H1 (cell line): ENCODE results near the gene SMDT1. TPM values are rescaled to one million over a fixed set of nuclear protein-coding genes. Genes with fewer than 3 reads are reported as not detected.

Experiments used
- CTCF ChIA-PET: fragments of 300-600 bp; sonication (Branson Sonifier 250); formaldehyde crosslinking; loops from one replicate; lab custom pipeline; 2021; ENCODE audit not compliant: partially characterized antibody; lab: Charles Lee
- POLR2A ChIA-PET: fragments of 300-600 bp; sonication (Branson Sonifier 250); formaldehyde crosslinking; loops from one replicate; lab custom pipeline; 2021; ENCODE audit warnings: inconsistent platforms; ENCODE audit not compliant: partially characterized antibody; lab: Charles Lee
- DNase-seq, 2 experiments: peaks; one replicate each; pipeline versions ENCODE4 v3.0.0 to v3.0.0-alpha.2; 2010 to 2022; ENCODE audit warnings: low spot score in 2 of 2, low read depth in 1 of 2, mixed read lengths in 1 of 2
- FAIRE-seq: peaks from 2 replicates; lab custom pipeline; 2011; peaks lifted over from hg19 to GRCh38; lab: Jason Lieb, UNC
- H2AFZ ChIP-seq: 2 replicates; pipeline ENCODE4 v1.8.1; 2012; ENCODE audit warnings: low read length, inconsistent platforms
- H2AK5ac ChIP-seq: 2 replicates; pipeline ENCODE4 v1.6.1; 2013; ENCODE audit warnings: low read depth, low read length
- H2BK120ac ChIP-seq: replicated peaks from 2 replicates; pipeline ENCODE3; 2013; ENCODE audit warnings: low read depth, low read length, inconsistent platforms
- H2BK12ac ChIP-seq: 2 replicates; pipeline ENCODE4 v1.6.1; 2013; ENCODE audit warnings: low read depth, low read length
- H2BK15ac ChIP-seq: 2 replicates; pipeline ENCODE4 v1.6.1; 2013; ENCODE audit warnings: low read length
- H2BK20ac ChIP-seq: 2 replicates; pipeline ENCODE4 v1.6.1; 2013; ENCODE audit warnings: low read length
- H2BK5ac ChIP-seq: 2 replicates; pipeline ENCODE4 v1.6.1; 2013; ENCODE audit warnings: low read depth, low read length
- H3K14ac ChIP-seq: 2 replicates; pipeline ENCODE4 v1.6.1; 2013; ENCODE audit warnings: inconsistent platforms; ENCODE audit not compliant: insufficient read length
- H3K18ac ChIP-seq: 2 replicates; pipeline ENCODE4 v1.6.1; 2013; ENCODE audit warnings: low read length; ENCODE audit errors: extremely low read depth
- H3K23ac ChIP-seq: 2 replicates; pipeline ENCODE4 v1.6.1; 2013; ENCODE audit warnings: inconsistent platforms; ENCODE audit not compliant: insufficient read length
- H3K23me2 ChIP-seq: 2 replicates; pipeline ENCODE4 v1.6.1; 2013; ENCODE audit warnings: low read depth, low read length
- H3K27ac ChIP-seq: 2 replicates; pipeline ENCODE4 v1.6.1; 2011; ENCODE audit warnings: low read depth, low read length, inconsistent platforms
- H3K27me3 ChIP-seq, 4 experiments: replicated peaks in 1 of 4; 1 replicate in 1 of 4; 2 replicates in 3 of 4; pipeline versions ENCODE4 v1.6.1 to v1.8.1; 2011 to 2013; ENCODE audit warnings: low read length in 3 of 4, mild to moderate bottlenecking in 3 of 4, inconsistent platforms in 2 of 4, mixed read lengths in 2 of 4, moderate library complexity in 1 of 4; ENCODE audit not compliant: control insufficient read depth in 3 of 4, insufficient read depth in 3 of 4; ENCODE audit errors: extremely low read depth in 1 of 4
- H3K36me3 ChIP-seq, 4 experiments: 2 replicates each; pipeline versions ENCODE4 v1.6.1 to v1.8.1; 2011 to 2013; ENCODE audit warnings: mild to moderate bottlenecking in 4 of 4, low read length in 3 of 4, moderate library complexity in 2 of 4, control low read depth in 1 of 4, inconsistent platforms in 1 of 4; ENCODE audit not compliant: insufficient read depth in 4 of 4, control insufficient read depth in 2 of 4
- H3K4ac ChIP-seq: replicated peaks from 2 replicates; pipeline ENCODE3; 2013; ENCODE audit warnings: low read length, low read depth, mixed read lengths, inconsistent platforms; ENCODE audit not compliant: insufficient read length
- H3K4me1 ChIP-seq, 4 experiments: replicated peaks in 1 of 4; 1 replicate in 1 of 4; 2 replicates in 3 of 4; pipeline versions ENCODE4 v1.6.1 to v1.8.1; 2011 to 2013; ENCODE audit warnings: low read length in 3 of 4, inconsistent platforms in 2 of 4, mixed read lengths in 1 of 4; ENCODE audit not compliant: insufficient read depth in 4 of 4, control insufficient read depth in 3 of 4
- H3K4me2 ChIP-seq, 2 experiments: 2 replicates each; pipeline versions ENCODE4 v1.6.1 to v1.8.1; 2011 to 2013; ENCODE audit warnings: low read depth in 2 of 2, low read length in 2 of 2, control low read depth in 1 of 2, inconsistent platforms in 1 of 2, mild to moderate bottlenecking in 1 of 2; ENCODE audit not compliant: insufficient read depth in 1 of 2
- H3K4me3 ChIP-seq, 4 experiments: fragments of 200-600, 300-600 bp in 1 of 4; sonication (generic), shearing (Covaris generic), sonication (Bioruptor Twin) in 1 of 4; 2 replicates each; pipeline versions ENCODE4 v1.5.1 to v1.8.1; 2011 to 2016; ENCODE audit warnings: low read length in 4 of 4, low read depth in 3 of 4, control low read depth in 2 of 4, inconsistent platforms in 2 of 4, mild to moderate bottlenecking in 2 of 4, mixed read lengths in 1 of 4, moderate library complexity in 1 of 4; ENCODE audit not compliant: insufficient read depth in 2 of 4; ENCODE audit errors: extremely low read depth in 1 of 4
- H3K56ac ChIP-seq: replicated peaks from 2 replicates; pipeline ENCODE3; 2013; ENCODE audit warnings: low read depth, mild to moderate bottlenecking, mixed read lengths, low read length, inconsistent platforms; ENCODE audit not compliant: insufficient read length
- H3K79me1 ChIP-seq: 2 replicates; pipeline ENCODE4 v1.6.1; 2013; ENCODE audit warnings: low read depth, low read length, control low read depth
- H3K79me2 ChIP-seq, 2 experiments: 2 replicates each; pipeline versions ENCODE4 v1.6.1 to v1.8.1; 2012 to 2013; ENCODE audit warnings: low read length in 2 of 2, mild to moderate bottlenecking in 2 of 2, inconsistent platforms in 1 of 2; ENCODE audit not compliant: insufficient read depth in 2 of 2, control insufficient read depth in 1 of 2
- H3K9ac ChIP-seq, 4 experiments: replicated peaks in 1 of 4; 1 replicate in 1 of 4; 2 replicates in 3 of 4; pipeline versions ENCODE4 v1.6.1 to v1.8.1; 2011 to 2013; ENCODE audit warnings: low read depth in 3 of 4, low read length in 3 of 4, control low read depth in 2 of 4, mild to moderate bottlenecking in 2 of 4, moderate library complexity in 2 of 4, inconsistent platforms in 1 of 4; ENCODE audit errors: extremely low read depth in 1 of 4
- H3K9me3 ChIP-seq, 2 experiments: 2 replicates each; pipeline versions ENCODE4 v1.6.1 to v1.8.1; 2012 to 2013; ENCODE audit warnings: mild to moderate bottlenecking in 2 of 2, moderate library complexity in 2 of 2, control low read depth in 1 of 2, inconsistent platforms in 1 of 2, low read depth in 1 of 2, low read length in 1 of 2, mixed read lengths in 1 of 2; ENCODE audit not compliant: insufficient read depth in 2 of 2
- H4K20me1 ChIP-seq, 2 experiments: replicated peaks in 1 of 2; 2 replicates each; pipeline versions ENCODE3 to v1.8.1; 2011 to 2013; ENCODE audit warnings: inconsistent platforms in 2 of 2, low read length in 2 of 2, mild to moderate bottlenecking in 1 of 2; ENCODE audit not compliant: insufficient read depth in 2 of 2, control insufficient read depth in 1 of 2
- H4K5ac ChIP-seq: 2 replicates; pipeline ENCODE4 v1.6.1; 2013; ENCODE audit warnings: low read length, low read depth, mixed read lengths, inconsistent platforms; ENCODE audit not compliant: insufficient read length
- H4K8ac ChIP-seq: 2 replicates; pipeline ENCODE4 v1.8.0; 2013; ENCODE audit warnings: mild to moderate bottlenecking, moderate library complexity, low read length, inconsistent platforms; ENCODE audit not compliant: insufficient read depth; ENCODE audit errors: extremely low read depth
- H4K91ac ChIP-seq: replicated peaks from 2 replicates; pipeline ENCODE3; 2013; ENCODE audit warnings: low read length, mixed read lengths, inconsistent platforms; ENCODE audit not compliant: insufficient read length
- BCL11A ChIP-seq, 2 experiments: IDR thresholded peaks; one replicate each; pipeline ENCODE4 v1.6.1; 2011; ENCODE audit warnings: low read depth in 2 of 2, low read length in 2 of 2, mild to moderate bottlenecking in 2 of 2
- KDM1A ChIP-seq: fragments of 200-600, 300-600 bp; sonication (generic); IDR thresholded peaks from 2 replicates; pipeline ENCODE4 v1.7.1; 2016; ENCODE audit warnings: mild to moderate bottlenecking, low read length, borderline replicate concordance
- TAF1 ChIP-seq: IDR thresholded peaks from 2 replicates; pipeline ENCODE4 v1.6.1; 2011; ENCODE audit warnings: mild to moderate bottlenecking, low read depth, low read length
- WGBS, 2 experiments: shearing (Covaris generic) in 1 of 2; methylation state at CpG; one replicate each; pipeline versions ENCODE4 v1.1.6 to v1.1.7; 2013 to 2015; ENCODE audit warnings: low lambda C conversion rate in 2 of 2, mixed read lengths in 2 of 2, inconsistent platforms in 1 of 2, low coverage in 1 of 2, missing lambda C conversion rate in 1 of 2; ENCODE audit not compliant: insufficient replicate concordance in 2 of 2, insufficient coverage in 1 of 2, insufficient read length in 1 of 2; ENCODE audit errors: extremely low coverage in 1 of 2, missing lambda C conversion rate in 1 of 2; 5-methylcytosine and 5-hydroxymethylcytosine counted together
- polyA plus RNA-seq, 7 experiments: library from polyadenylated mRNA; depleted of rRNA in 3 of 7; stranded (reverse) in 5 of 7; unstranded in 2 of 7; fragments of >200 nt in 5 of 7; fragments of 200-250 nt in 2 of 7; gene quantifications; 1 replicate in 5 of 7; 2 replicates in 1 of 7; 4 replicates in 1 of 7; pipeline versions ENCODE4 v1.2.1 to v1.2.3, GENCODE V29; 2011 to 2013; ENCODE audit warnings: missing spikeins in 2 of 7, mixed read lengths in 2 of 7
- total RNA-seq: library from RNA; stranded (reverse); fragmentation: NEBNext Ultra II Directional; extraction: Animal tissue kit (Norgen Biotek cat#: 25700); gene quantifications from 2 replicates; pipeline ENCODE4 v1.2.1, GENCODE V29; 2021

SMDT1 gene
- total and polyA plus RNA-seq, 2 of the 8 experiments (the other 6 are each of a cell fraction or from before 2014, with no cell fraction given) = 34.9 to 35.6 TPM

- H3K4me1 ChIP-seq = peaks cover 2 to 7% (median 5%) of the 10 kb centered on the region in 4 experiments
- peaks cover 2% of the 10 kb centered on the region for H3K23me2 ChIP-seq
- H3K36me3 ChIP-seq = peaks cover under 1 to 7% (median 2%) of the 10 kb centered on the region in 4 experiments; a peak in 2 of 8 replicates
- H2BK20ac ChIP-seq = no peak overlapping the region
- WGBS, 2 experiments = 66% methylated on average over 24 of the region's 24 CpGs; no CpG with 5 or more reads in 1 of the 2 experiments
- H3K56ac ChIP-seq = no peak overlapping the region
- H4K5ac ChIP-seq = peak overlapping the region; percentile 30
- peak overlapping the region; percentile 90; the same call in 1 of the 2 replicates for H3K27ac ChIP-seq
- H4K20me1 ChIP-seq = no peaks in the 10 kb centered on the region
- peak overlapping the region; percentile 82 to 86 for H3K4me2 ChIP-seq
- DNase-seq = no peak
- ChIA-PET POLR2A (interaction anchor here (0.7 to 8.9 kb wide), 7 partner anchors 8 to 132 kb away, joined by 3 to 94 read pairs (median 3); partner anchors contain the start of genes NAGA and NDUFA6), CTCF (interaction anchor here (0.6 to 2.2 kb wide), 7 partner anchors 9 to 128 kb away, joined by 3 to 10 read pairs (median 3); partner anchors contain the start of gene NDUFA6)
- H3K4ac ChIP-seq = no peak overlapping the region
- no peak overlapping the region for H4K91ac ChIP-seq
- no peaks in the 10 kb centered on the region for H3K9me3 ChIP-seq
- H2BK120ac ChIP-seq = no peak overlapping the region
- no peak overlapping the region for H3K14ac ChIP-seq
- FAIRE-seq = no peak
- H2BK12ac ChIP-seq = no peak overlapping the region
- 0 out of 2 replicates have a peak overlapping the region, but pooled peaks have one; percentile 1 for H3K18ac ChIP-seq
- no peak overlapping the region for H2AFZ ChIP-seq
- H2AK5ac ChIP-seq = no peak overlapping the region
- TF ChIP-seq BCL11A (IDR thresholded peaks at IDR 0.05; ENCODE audit: low read depth in 2 of 2, low read length in 2 of 2) (no peak), TAF1 (no peak), KDM1A (no peak)
- H2BK5ac ChIP-seq = no peak overlapping the region
- peak overlapping the region in 3 of 4 experiments; percentile 91 to 96 (median 92); a peak in 6 of 7 replicates for H3K9ac ChIP-seq
- peak overlapping the region; percentile 65 to 87 (median 78) for H3K4me3 ChIP-seq
- H3K79me2 ChIP-seq = peaks cover 0 to 9% of the 10 kb centered on the region in 2 experiments; a peak in 2 of 4 replicates
- H4K8ac ChIP-seq = peak overlapping the region; percentile 90
- peaks cover 0 to 4% (median 2%) of the 10 kb centered on the region in 4 experiments; a peak in 2 of 7 replicates for H3K27me3 ChIP-seq
- H3K23ac ChIP-seq = no peak overlapping the region
- peaks cover 3% of the 10 kb centered on the region; the same call in 1 of the 2 replicates for H3K79me1 ChIP-seq
- H2BK15ac ChIP-seq = no peak overlapping the region
These were observed 806 bp upstream of the SMDT1 start for GRCh38 chr22:42078469-42079318.
